Activated CD4-positive, alpha-beta T cell treated with anti-CD3 and anti-CD28 coated beads, Interleukin-2, amount 10 ng/mL, durations not matched to agents 7 days and 5 days (primary cell): ENCODE data around the gene GPRC6A. TPM values are rescaled to one million over a fixed set of nuclear protein-coding genes. Genes with fewer than 3 reads are reported as not detected.
"Not testable (repeated sequence)": the region's sequence is repeated elsewhere in the genome, so short reads cannot be mapped to it uniquely, and the experiment has no call there.

Experiments used
- CTCF ChIA-PET: fragments of 350-600 bp; sonication (Branson Sonifier 250); formaldehyde crosslinking; loops from one replicate; lab custom pipeline; 2021; ENCODE audit warnings: antibody characterized with exemption; lab: Charles Lee
- POLR2A ChIA-PET: fragments of 350-600 bp; sonication (Branson Sonifier 250); formaldehyde crosslinking; loops from one replicate; lab custom pipeline; 2021; ENCODE audit warnings: antibody characterized with exemption; lab: Charles Lee
- DNase-seq: peaks from one replicate; pipeline ENCODE4 v3.0.0-alpha.2; 2020
- H3K27ac Mint-ChIP-seq: one replicate; pipeline ENCODE4 v1.8.0; 2021; ENCODE audit warnings: mild to moderate bottlenecking, moderate library complexity, mixed read lengths
- H3K27me3 Mint-ChIP-seq: one replicate; pipeline ENCODE4 v1.8.0; 2021; ENCODE audit warnings: mixed read lengths
- H3K36me3 Mint-ChIP-seq: one replicate; pipeline ENCODE4 v1.8.0; 2021; ENCODE audit warnings: low read depth, mixed read lengths
- H3K4me1 Mint-ChIP-seq: one replicate; pipeline ENCODE4 v1.8.0; 2021; ENCODE audit warnings: mixed read lengths
- H3K4me3 Mint-ChIP-seq: one replicate; pipeline ENCODE4 v1.8.0; 2021; ENCODE audit warnings: mild to moderate bottlenecking, moderate library complexity, mixed read lengths
- H3K9me3 Mint-ChIP-seq: one replicate; pipeline ENCODE4 v1.8.0; 2021; ENCODE audit warnings: mixed read lengths
- total RNA-seq, 2 experiments: library from RNA; stranded (reverse); gene quantifications; one replicate each; pipeline ENCODE4 v1.2.3, GENCODE V29; 2021

Gene GPRC6A
- not detected for total RNA-seq

- ChIA-PET POLR2A (no interaction called here), CTCF (no interaction called here)
- no peak within 1 kb of the TSS for H3K4me3 Mint-ChIP-seq
- peaks cover 6% of the 10 kb centered on the region for H3K27me3 Mint-ChIP-seq
- DNase-seq: no peak
- no peaks in the 10 kb centered on the region for H3K9me3 Mint-ChIP-seq
- H3K27ac Mint-ChIP-seq: no peak within 1 kb of the TSS
- H3K4me1 Mint-ChIP-seq: no peaks in the 10 kb centered on the region
- H3K36me3 Mint-ChIP-seq: no peaks in the 10 kb centered on the region
These were observed at the start of gene GPRC6A for GRCh38 chr6:116828983-116829382. GPRC6A (minus strand) TSS chr6:116829083; CDS start chr6:116829013, 70 bp downstream.

GRCh38 chr6:116877743-116878142 is 48.9 kb upstream of the GPRC6A start:
- Mint-ChIP-seq H3K9me3 (no peaks in the 10 kb centered on the region), H3K27ac (no peak overlapping the region), H3K4me3 (no peak overlapping the region), H3K36me3 (no peaks in the 10 kb centered on the region), H3K27me3 (peaks cover 39% of the 10 kb centered on the region), H3K4me1 (peaks cover 8% of the 10 kb centered on the region)
- POLR2A ChIA-PET: no interaction called here
- CTCF ChIA-PET: no interaction called here
- DNase-seq: no peak

- no peaks in the 10 kb centered on the region for H3K9me3 Mint-ChIP-seq
- no peak for DNase-seq
- no peaks in the 10 kb centered on the region for H3K36me3 Mint-ChIP-seq
- H3K4me1 Mint-ChIP-seq: peaks cover 8% of the 10 kb centered on the region
- H3K4me3 Mint-ChIP-seq: peak within 1 kb of the TSS; percentile 3
- no peak within 1 kb of the TSS for H3K27ac Mint-ChIP-seq
- ChIA-PET CTCF (no interaction called here), POLR2A (no interaction called here)
- peaks cover 39% of the 10 kb centered on the region for H3K27me3 Mint-ChIP-seq
These were observed 48.0 kb upstream of the GPRC6A start, which contains the start of gene RFX6 for GRCh38 chr6:116876635-116877611. RFX6 (plus strand) TSS chr6:116877242; CDS start chr6:116877276, 34 bp downstream.

GRCh38 chr6:116876107-116876506 is 47.2 kb upstream of the GPRC6A start:
- H3K9me3 Mint-ChIP-seq: no peaks in the 10 kb centered on the region
- peaks cover 39% of the 10 kb centered on the region for H3K27me3 Mint-ChIP-seq
- ChIA-PET CTCF (no interaction called here), POLR2A (no interaction called here)
- no peak for DNase-seq
- peak overlapping the region; percentile 3 for H3K4me3 Mint-ChIP-seq
- H3K27ac Mint-ChIP-seq: no peak overlapping the region
- H3K4me1 Mint-ChIP-seq: peaks cover 8% of the 10 kb centered on the region
- H3K36me3 Mint-ChIP-seq: no peaks in the 10 kb centered on the region

GRCh38 chr6:116872771-116873170 is 43.9 kb upstream of the GPRC6A start:
- no peak for DNase-seq
- CTCF ChIA-PET: no interaction called here
- Mint-ChIP-seq H3K36me3 (no peaks in the 10 kb centered on the region), H3K27me3 (peaks cover 32% of the 10 kb centered on the region), H3K4me3 (no peak overlapping the region), H3K9me3 (no peaks in the 10 kb centered on the region), H3K27ac (no peak overlapping the region), H3K4me1 (peaks cover 8% of the 10 kb centered on the region)
- POLR2A ChIA-PET: interaction anchor here (0.5 kb wide), 1 partner anchor 14 kb away, joined by 4 read pairs; no protein-coding TSS in a partner anchor

- H3K27me3 Mint-ChIP-seq: peaks cover 3% of the 10 kb centered on the region
- ChIA-PET POLR2A (no interaction called here), CTCF (no interaction called here)
- DNase-seq: no peak
- no peaks in the 10 kb centered on the region for H3K9me3 Mint-ChIP-seq
- no peaks in the 10 kb centered on the region for H3K36me3 Mint-ChIP-seq
- H3K4me1 Mint-ChIP-seq: no peaks in the 10 kb centered on the region
- H3K27ac Mint-ChIP-seq: no peak overlapping the region
- H3K4me3 Mint-ChIP-seq: no peak overlapping the region
These were observed 37.5 kb upstream of the GPRC6A start for GRCh38 chr6:116866281-116866871.

GRCh38 chr6:116859264-116859663 is 30.4 kb upstream of the GPRC6A start:
- POLR2A ChIA-PET: no interaction called here

GRCh38 chr6:116858060-116858459 is 29.2 kb upstream of the GPRC6A start:
- H3K27me3 Mint-ChIP-seq: no peaks in the 10 kb centered on the region
- ChIA-PET CTCF (no interaction called here), POLR2A (no interaction called here)
- H3K4me3 Mint-ChIP-seq: no peak overlapping the region
- no peaks in the 10 kb centered on the region for H3K4me1 Mint-ChIP-seq
- peaks cover 11% of the 10 kb centered on the region for H3K9me3 Mint-ChIP-seq
- no peak overlapping the region for H3K27ac Mint-ChIP-seq
- no peak for DNase-seq
- no peaks in the 10 kb centered on the region for H3K36me3 Mint-ChIP-seq

More at GRCh38 chr6:116859264-116859663, 30.4 kb upstream of the GPRC6A start:
- Mint-ChIP-seq H3K27ac (no peak overlapping the region), H3K27me3 (no peaks in the 10 kb centered on the region), H3K4me1 (no peaks in the 10 kb centered on the region), H3K36me3 (no peaks in the 10 kb centered on the region), H3K4me3 (no peak overlapping the region), H3K9me3 (peaks cover 11% of the 10 kb centered on the region)
- CTCF ChIA-PET: no interaction called here
- no peak for DNase-seq

GRCh38 chr6:116847227-116847626 is 18.3 kb upstream of the GPRC6A start:
- CTCF ChIA-PET: no interaction called here
- Mint-ChIP-seq H3K4me1 (no peaks in the 10 kb centered on the region), H3K27me3 (peaks cover 4% of the 10 kb centered on the region), H3K9me3 (no peaks in the 10 kb centered on the region), H3K27ac (no peak overlapping the region), H3K4me3 (no peak overlapping the region), H3K36me3 (no peaks in the 10 kb centered on the region)
- DNase-seq: no peak
- POLR2A ChIA-PET: no interaction called here

- Mint-ChIP-seq H3K4me1 (no peaks in the 10 kb centered on the region), H3K9me3 (no peaks in the 10 kb centered on the region), H3K27me3 (peaks cover 2% of the 10 kb centered on the region), H3K36me3 (no peaks in the 10 kb centered on the region), H3K4me3 (no peak overlapping the region), H3K27ac (no peak overlapping the region)
- ChIA-PET CTCF (no interaction called here), POLR2A (no interaction called here)
- DNase-seq: no peak
These were observed 13.6 kb upstream of the GPRC6A start for GRCh38 chr6:116842459-116842858.

- no peaks in the 10 kb centered on the region for H3K36me3 Mint-ChIP-seq
- CTCF ChIA-PET: no interaction called here
- H3K4me3 Mint-ChIP-seq: no peak overlapping the region
- H3K27ac Mint-ChIP-seq: no peak overlapping the region
- H3K4me1 Mint-ChIP-seq: no peaks in the 10 kb centered on the region
- DNase-seq: no peak
- peaks cover 5% of the 10 kb centered on the region for H3K27me3 Mint-ChIP-seq
- POLR2A ChIA-PET: no interaction called here
- H3K9me3 Mint-ChIP-seq: no peaks in the 10 kb centered on the region
These were observed 11.2 kb upstream of the GPRC6A start for GRCh38 chr6:116840091-116840490.

GRCh38 chr6:116836606-116837342 is 7.9 kb upstream of the GPRC6A start:
- Mint-ChIP-seq H3K36me3 (no peaks in the 10 kb centered on the region), H3K4me3 (no peak overlapping the region), H3K4me1 (no peaks in the 10 kb centered on the region), H3K9me3 (no peaks in the 10 kb centered on the region), H3K27ac (no peak overlapping the region), H3K27me3 (peaks cover 5% of the 10 kb centered on the region)
- DNase-seq: no peak
- ChIA-PET POLR2A (no interaction called here), CTCF (interaction anchor here (0.6 kb wide), 1 partner anchor 691 kb away, joined by 3 read pairs; no protein-coding TSS in a partner anchor)

GRCh38 chr6:116834526-116834925 is 5.6 kb upstream of the GPRC6A start:
- H3K4me1 Mint-ChIP-seq, POLR2A ChIA-PET, H3K36me3 Mint-ChIP-seq, DNase-seq, H3K27me3 Mint-ChIP-seq, CTCF ChIA-PET, H3K4me3 Mint-ChIP-seq, H3K9me3 Mint-ChIP-seq, H3K27ac Mint-ChIP-seq: not testable (repeated sequence)
